Loucy (cell line): ENCODE data around the gene GPA33.

Experiments
- CTCF ChIP-seq: fragments of 200-600 bp; sonication (generic); conservative IDR thresholded peaks from 2 replicates; pipeline ENCODE4 v1.5.1; 2014; ENCODE audit warnings: mild to moderate bottlenecking, antibody characterized with exemption, low read length
- EZH2phosphoT487 ChIP-seq: fragments of 200-600 bp; IDR thresholded peaks from 2 replicates; pipeline ENCODE4 v1.6.1; 2018; ENCODE audit warnings: antibody characterized with exemption, mild to moderate bottlenecking, moderate library complexity, borderline replicate concordance

DNA sequence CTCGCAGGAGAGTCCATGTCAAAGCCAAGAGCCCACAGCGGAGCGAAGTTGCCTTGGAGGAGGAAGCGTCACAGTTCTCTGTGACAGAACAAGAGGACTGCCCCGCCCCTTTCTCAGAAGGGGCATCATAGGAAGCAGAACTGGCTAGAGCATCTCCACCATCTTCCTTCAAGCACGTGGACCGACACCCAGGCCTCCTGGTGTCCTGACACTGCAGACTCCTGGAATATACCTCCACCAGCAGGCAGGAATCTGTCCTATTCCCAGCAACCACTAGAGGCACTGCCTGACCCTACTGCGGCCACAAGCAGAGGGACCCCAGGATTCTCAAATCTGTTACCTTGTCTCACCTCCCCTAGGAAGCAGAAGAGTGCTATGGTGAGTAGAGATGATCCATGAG lies 37.8 kb downstream of the GPA33 start:
- TF ChIP-seq CTCF = peak; percentile 56
- no peak for TF ChIP-seq EZH2phosphoT487
